ENCODE data around the gene GFRA4.

GFRA4 gene, protein sequence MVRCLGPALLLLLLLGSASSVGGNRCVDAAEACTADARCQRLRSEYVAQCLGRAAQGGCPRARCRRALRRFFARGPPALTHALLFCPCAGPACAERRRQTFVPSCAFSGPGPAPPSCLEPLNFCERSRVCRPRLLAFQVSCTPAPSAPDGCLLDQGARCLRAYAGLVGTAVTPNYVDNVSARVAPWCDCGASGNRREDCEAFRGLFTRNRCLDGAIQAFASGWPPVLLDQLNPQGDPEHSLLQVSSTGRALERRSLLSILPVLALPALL

DNA sequence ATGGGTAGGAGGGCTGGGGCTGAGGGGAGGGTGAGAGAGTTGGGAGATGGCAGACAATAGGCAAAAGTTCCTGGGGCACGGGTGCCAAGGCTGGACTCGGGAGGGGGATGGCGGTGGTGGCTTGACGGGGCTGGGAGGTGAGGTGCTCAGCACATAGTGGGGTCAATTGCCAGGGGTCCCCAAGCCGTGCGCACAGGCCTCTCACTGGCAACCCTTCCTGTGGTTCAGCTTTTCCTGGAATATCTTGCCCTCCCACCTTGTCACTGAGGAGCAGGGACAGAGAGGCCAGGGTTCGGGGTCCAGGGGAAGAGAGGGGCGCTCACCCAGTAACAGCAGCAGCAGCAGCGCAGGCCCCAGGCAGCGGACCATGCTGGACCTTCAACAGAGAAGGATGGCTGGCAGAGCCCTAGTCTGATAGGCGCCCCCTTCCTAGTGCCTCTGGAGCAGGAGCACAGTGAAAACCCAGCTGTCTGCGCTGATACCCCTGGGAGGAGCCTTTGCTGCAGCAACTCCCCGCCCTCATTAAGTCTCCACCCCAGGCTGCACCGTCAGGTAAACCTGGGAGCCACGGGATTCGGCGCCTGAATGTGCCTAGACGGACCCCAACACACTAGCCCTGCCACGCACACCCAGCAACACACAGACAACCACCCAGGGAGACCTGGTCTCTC is at the start of gene GFRA4:
Gene GFRA4, minus strand, starts transcription at position 369 of the 671 bp plus-strand sequence. Its CDS starts 0 bp downstream, at position 369.
- no peak for DNase-seq (ENCODE audit: low spot score)

DNA sequence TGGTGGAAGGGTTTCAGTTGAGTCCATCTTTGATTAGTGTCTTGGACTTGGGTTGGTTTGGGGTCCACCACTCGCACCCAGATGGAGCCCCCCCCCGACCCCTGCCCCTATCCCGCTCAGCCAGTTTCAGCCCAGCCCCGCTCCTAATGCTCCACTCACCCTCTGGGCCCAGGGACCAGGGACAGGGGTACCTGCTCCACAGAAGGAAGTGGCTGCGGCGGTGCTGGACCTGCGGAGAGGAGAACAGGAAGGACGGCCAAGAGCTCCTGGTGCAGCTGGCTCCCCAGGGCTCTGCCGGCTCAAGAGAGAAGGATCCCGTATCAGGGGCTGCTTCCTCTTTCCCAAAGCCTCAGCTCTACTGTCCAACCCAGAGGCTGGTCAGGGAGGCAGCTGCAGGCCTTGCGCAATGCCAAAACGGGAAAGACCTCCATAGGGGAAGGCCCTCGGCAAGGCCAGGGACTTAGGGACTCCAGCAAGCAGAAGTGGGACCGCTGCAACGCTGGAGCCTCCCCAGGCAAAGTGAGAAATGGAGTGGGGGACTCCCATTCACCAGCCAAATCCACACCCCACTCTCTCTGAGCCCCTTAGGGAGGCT is 49.2 kb upstream of the GFRA4 start, which contains the start of gene SIGLEC1:
Gene SIGLEC1, minus strand, starts transcription at position 322 of the 595 bp plus-strand sequence. CDS start 5,472 bp downstream, outside the sequence.
- DNase-seq (ENCODE audit: low spot score) = no peak

DNA sequence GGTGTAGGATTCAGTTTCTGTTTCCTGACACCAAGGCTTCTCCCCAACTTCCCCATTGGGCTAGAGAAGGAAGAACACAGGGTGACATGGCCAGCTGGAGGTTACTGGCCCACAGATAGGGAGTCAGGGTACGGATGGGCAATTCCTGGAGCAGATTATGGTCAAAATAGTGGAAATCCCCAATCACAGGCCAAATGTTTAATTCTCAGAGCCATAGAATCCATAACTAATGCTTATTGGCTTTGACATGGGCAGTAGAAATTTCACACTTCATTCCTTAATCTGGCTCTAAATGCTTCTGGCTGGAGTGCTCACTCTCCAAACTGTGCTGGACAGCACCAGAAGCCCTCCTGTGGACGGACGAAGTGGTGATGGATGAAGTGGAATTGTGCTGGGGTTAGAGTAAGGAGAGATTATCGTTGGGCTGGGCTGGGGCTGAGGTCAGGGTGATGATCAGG is 48.3 kb upstream of the GFRA4 start:
- DNase-seq (ENCODE audit: low spot score) = no peak

DNA sequence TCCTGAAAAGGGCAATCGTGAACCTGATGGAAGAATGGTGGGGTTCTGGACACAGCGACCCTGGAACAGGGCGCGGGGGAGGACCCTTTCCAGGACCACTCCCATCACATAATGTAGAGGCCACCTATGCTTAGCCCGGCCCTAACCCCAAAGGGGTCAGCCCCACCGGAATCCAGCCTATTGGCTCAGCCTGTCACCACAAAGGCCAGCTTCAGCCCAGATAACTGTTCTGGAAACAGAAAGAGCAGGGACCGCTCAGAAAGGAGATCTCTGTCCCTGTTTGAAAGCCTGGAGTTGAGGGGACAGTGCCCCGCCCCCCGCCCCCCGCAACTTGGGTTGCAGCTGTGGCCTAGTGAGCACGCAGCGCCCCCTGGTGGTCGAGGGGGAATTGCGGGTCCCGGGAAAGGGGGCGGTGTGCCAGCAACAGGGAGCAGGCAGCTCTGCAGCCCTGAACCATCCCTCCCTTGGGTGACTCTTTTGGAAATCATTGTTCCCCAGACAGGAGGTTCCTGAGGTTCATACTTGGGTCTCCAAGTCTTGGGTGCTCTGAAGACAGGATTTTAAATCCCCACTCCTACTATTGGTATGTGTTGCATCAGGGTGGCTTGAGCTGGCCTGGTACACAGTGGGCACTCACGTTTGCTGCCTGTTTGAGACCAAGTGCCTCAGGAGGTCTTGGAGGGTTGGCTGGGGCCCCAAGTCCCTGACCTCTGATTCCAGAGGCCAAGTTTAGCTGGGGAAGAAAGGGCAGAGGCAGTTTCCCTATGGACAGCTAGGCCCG is 47.7 kb upstream of the GFRA4 start:
- DNase-seq (ENCODE audit: low spot score) = no peak

DNA sequence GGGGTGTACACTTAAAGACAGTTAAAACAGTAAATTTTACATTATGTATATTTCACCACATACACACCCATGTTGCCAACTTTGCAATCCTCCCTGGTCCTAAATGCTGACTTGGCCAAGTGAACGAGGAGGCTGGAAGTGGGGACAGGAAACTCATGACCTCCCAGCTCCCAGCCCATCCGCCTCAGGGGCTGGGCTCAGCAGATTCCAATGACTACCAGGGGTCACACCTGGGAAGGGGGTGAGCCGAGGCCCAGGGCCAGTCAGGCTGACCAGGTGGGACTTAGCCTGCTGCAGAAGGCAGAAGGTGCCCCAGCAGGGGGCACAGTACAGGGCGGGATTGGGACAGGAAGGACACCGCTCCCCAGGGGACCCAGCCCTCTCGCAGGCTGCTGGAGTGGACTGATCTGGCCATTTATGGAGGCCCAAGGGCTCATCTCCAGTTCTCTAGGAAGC is 46.8 kb upstream of the GFRA4 start:
- DNase-seq (ENCODE audit: low spot score) = no peak

DNA sequence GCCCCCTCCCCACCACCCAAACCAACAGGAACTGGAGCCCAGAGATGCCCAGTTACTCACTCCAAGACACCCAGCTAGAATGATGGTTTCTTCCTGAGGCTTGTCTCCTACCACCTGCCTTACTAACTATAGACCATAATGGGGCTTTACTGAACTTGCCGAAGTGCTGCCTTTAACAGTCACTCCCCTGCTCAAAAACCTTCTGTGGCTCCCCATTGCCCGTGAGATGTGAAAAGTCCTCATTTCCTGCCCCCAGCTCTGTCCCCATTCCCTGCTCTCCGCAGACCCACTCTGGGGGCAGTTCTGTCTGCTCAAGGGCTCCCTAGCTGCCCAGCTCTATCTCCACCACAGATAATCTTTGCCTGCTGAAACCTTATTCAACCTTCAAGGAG is 44.3 kb upstream of the GFRA4 start:
- DNase-seq (ENCODE audit: low spot score) = no peak

DNA sequence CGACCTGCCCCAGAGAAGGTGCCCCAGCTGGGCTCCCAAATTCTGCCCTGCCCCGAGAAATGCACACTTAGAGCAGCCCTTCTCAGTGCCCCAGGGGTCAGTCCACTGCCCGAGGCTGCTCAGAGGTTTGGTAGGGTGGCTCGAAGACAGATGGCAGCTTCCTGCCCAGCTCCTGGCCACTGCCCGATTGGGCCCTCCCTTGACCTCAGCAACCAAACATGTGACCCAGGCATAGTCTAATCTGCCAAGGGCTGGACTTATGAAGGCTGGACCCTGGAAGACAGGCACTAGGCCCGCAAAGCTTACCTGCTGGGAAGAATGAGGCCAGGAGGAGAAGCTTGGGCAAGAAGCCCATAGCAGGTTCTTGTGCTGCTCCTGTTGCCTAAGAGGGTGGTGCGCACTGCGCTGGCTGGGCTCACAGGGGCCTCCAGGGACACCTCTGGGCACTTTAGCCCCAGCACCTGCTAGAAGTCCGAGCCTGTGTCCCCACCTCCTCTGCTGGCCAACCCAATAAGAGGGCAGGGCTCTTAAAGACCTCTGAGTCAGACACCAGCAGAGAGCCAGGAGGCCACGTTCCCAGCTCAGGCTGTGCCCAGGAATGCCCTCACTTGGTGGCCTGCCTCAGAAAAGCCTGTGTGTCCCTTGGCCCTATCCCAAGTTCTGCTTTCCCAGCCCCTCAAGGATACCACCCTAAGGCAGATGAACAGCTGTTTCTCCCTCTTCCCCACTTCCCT is 43.7 kb upstream of the GFRA4 start:
- DNase-seq (ENCODE audit: low spot score) = no peak

DNA sequence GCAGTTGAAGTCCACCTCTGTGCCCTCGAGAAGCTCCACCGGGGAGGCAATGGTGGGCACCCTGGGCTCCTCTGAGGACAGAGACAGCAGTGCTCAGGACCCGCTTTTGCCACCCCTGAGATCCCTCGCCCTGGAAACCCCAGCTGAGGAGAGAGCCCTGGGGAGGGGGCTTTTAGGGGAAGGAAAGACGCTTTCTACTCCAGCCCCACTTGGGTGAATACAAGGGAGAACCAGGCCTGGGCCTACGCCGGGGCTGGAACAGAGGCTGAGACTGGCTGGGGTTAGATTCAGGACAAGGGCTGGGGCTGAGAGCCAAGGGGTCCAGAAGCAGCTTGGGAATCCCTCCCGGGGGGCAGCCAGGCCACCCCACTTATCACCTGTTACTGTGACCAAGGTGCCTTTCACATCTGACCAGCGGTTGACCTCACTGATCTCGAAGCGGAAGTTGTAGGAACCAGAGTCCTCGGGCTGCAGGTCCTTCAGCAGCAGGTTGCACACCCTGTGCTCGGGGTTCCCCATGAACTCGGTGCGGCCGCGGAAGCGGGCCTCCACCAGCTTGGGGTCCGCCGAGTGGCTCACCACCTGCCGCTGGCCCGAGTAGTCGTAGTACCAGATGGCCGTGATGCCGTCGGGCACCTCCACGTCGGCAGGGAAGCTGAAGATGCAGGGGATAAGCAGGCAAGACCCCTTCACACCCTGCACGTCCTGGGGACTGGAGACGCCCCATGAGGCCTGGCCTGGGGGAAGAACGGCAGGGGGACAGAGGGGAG is 43.0 kb upstream of the GFRA4 start:
- no peak for DNase-seq (ENCODE audit: low spot score)

DNA sequence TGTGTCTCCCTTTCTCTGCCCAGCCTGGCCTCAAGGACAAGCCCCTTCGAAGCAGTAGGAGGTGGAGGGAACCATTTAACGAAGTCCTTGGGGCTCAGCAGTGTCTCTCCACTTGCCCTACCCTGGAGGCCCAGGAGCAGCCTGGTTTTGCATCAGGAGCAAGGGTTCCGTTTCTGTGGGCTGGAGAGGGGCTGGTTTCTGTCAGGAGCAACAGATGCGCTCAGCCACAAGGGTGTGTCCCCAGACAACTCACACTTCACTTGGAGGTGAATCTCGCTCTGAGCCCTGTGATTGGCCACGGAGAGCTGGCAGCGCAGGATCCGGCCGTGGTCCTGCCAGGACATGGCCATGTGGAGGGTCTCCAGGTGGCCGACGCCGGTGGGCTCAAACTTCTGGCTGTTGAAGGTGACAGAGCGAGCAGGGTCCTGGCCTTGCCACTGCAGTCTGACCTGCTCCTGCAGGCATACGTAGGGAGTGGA is 42.3 kb upstream of the GFRA4 start:
- no peak for DNase-seq (ENCODE audit: low spot score)

DNA sequence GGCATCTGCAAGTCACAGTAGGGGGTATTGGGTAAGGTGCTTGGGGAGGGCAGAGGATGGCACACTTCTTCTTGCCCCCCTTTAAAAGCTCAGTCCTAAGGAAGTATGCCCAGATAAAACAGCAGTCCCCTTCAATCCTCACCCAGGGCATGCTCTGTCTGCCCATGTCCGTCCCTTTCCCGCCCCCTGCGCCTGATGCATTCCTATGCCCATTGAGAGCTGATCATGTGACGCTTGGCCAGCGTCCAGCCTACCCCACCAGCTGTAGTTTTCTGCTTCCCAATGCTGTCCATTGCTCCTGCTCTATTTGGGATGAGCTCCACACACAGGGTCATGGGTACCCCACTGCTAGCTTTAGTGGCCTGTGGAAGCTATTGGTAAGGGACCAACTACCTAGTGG is 40.9 kb upstream of the GFRA4 start:
- no peak for DNase-seq (ENCODE audit: low spot score)

DNA sequence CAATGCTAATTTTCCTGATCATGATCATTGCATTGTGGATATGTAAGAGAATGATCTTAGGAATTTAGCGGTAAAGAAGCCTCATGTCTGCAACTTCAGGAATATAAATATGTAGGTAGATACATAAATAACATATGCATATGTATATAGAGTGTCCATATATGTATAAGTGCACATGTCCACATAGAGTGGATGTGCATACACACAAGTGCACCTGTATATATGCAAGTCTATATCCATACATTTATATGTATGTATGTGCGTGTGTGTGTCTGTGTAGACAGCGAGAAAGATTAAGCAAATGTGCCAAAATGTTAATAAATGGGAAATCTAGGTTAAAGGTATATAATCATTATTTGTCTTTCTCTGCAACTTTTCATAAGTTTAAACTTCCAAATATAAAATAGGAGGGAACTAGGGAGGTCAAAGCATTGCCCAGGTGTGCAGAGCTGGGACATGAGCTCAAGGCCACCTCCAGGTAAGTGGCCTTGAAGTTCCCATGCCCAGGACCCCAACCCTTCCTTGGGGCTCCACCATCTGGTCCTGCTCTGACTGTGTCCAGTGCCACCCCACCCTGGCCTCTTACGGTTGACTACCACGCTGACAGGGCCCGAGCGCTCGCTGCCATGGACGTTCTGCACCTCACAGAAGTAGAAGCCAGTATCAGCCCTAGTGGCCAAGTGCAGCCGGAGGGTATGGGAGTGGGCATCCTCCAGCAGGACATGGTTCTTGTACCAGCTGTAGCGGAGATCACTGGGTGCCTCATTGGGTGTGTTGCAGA is 39.6 kb upstream of the GFRA4 start:
- no peak for DNase-seq (ENCODE audit: low spot score)

DNA sequence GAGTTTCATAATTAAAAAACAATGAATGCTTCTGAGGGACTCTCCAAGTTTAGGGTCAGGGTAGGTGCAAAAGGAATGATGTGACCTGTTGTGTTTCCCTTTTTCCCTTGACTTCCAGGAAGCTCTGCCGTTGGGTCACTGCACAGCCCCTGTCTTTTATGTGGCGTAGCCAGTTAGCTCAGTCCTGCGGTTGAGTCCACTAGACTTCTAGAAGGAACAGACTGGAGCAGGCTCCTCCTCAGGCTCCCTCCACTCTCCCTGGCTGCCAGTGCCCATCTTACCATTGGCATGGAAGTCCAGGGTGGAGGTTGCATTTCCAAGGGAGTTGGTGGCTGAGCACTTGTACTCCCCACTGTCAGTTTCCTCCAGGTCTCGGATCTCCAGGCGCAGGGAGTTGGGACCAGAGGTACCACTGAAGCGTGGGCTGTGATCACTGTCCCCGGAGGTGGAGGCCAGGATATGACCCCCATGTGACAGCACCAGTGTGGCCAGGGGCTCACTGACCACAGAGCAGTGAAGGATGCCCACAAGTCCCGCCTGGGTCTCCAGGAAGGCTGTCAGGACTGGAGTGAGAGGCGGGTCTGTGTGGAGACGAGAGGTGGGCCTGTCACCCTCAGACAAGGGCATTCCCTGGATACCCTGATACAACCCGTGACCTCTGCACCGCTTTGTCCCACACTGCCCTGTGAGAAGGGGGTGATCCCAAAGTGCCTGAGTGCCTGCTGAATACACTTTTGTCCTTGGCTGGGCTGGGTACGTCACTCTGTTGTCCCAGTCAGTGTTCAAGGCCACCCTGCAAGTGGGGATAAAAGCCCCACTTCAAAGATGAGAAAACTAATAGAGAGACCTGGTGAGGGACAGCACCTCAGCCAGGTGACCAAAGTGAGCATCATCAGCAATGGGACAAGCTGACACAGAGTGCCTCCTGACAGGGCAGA is 38.1 kb upstream of the GFRA4 start:
- no peak for DNase-seq (ENCODE audit: low spot score)

DNA sequence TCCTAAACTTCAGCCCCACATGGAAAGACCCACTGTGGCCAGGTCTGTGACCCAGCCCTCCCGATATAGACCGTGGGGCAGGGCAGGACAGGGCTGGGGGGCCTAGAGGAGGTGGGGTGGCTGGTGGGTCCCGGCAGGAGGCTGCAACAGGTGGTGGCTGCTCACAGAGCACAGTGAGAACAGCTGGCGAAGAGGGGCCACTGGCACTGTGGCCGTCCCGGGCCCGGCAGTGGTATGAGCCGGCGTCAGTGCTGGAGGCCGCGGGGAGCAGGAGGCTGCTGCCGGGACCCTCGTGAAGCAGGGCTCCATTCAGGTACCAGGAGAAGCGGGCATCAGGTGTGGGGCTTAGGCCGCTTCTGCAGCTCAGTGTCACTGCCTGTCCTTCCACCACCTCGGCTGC is 35.8 kb upstream of the GFRA4 start:
- DNase-seq (ENCODE audit: low spot score) = no peak

DNA sequence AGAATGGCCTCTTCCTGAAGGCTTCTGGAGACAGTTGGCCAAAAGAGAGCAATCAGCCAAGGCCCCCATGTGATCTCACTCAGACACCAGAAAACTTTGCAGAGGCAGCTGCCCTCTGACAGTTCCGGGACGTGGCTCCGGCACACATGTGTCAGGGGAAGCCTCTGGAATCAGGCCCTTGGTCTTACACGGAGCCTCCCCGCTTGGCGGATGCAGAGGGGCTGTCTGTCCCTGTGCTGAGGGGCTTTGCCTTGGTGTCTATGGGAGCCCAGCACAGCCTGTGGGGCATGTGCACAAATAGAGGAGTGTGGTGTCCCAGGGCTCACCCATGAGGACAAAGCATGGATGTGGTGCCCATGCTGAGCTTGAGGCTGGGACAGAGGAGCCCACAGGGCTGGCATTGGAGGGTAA is 35.4 kb upstream of the GFRA4 start:
- no peak for DNase-seq (ENCODE audit: low spot score)

DNA sequence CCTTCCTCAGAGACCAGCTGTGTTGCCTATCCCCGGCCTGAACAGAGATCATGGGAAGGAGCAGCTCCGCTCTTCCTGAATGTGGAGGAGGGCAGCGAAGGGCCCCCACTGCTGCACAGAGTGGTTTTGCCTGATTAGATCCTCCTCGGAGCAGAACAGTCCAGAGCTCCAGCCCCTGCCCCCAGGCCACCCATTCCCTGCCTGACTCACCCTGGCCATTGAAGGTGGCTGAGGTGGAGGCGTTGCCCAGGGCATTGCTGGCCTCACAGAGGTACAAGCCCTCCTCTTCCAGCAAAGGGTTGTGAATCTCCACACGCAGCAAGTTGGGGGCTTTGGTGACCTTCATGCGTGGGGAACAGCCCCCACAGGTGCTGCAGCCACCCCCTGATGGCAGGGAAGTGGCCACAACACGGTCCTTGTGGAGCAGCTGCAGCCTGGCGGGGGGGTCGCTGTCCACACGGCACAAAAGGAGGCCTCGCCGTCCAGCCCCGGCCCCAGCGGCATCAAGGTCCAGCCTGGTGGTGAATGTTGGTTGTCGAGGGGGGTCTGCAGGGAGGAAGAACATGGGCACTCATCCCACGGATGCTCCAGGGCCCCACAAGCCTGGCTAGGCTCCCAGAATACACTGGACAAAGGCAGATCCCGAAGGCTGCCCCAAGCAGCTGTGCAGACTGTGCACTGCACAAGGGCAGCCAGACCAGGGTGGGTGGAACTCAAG is 34.5 kb upstream of the GFRA4 start:
- no peak for DNase-seq (ENCODE audit: low spot score)

DNA sequence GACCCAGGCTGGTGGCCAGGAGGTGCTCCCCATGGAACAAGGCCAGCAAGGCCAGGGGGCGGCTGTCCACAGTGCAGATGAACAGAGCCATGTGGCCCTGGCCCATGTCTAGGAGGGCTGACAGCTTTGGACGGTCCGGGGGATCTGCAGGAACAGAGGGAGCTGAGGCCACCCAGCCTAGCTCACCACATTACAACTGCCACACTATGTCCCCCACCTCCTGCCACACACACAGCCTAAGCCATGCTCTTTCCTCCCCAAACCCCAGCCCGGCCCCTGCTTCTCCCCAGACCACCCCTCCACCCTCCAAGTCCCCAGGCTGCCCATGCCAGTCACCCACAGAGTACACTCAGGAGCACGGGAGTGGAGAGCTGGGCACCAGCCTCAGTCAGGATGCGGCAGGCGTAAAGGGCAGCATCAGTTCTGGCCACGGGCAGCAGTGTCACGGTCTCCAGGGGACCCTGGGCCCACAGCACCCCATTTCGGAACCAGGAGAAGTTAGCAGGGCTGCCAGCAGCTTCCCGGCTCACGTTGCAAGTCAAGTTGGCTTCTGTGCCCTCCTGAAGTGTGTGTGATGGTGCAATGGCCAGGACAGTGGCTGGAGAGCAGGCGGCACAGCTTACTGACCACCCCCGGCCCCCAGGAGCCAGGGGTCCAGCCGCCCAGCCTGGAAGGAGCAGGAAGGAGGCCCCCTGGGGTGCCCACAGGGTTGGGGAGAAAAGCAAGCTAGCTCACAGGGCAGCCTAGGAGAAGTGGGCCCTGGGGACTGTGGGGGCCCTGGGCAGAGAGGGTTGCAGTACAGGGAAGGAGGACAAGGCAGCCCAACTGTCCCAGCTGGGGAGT is 33.8 kb upstream of the GFRA4 start:
- DNase-seq (ENCODE audit: low spot score) = no peak

DNA sequence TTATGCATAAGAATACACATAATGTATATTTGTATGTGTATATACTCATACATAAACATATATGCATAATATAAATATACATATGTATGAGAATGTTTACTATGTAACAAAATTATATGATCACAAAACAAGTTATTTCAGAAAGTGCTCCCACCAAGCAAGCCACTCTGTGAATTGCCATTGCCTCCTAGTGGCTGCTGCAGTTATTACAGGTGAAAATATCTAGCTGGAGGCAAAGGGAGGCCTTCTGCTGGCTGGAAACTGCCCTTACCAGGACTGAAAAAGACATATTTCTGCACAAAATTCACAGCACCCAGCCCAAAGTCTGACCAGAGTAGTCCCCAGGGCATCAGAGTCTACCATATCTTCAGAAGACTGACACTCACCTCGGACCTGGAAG is 33.0 kb upstream of the GFRA4 start:
- DNase-seq (ENCODE audit: low spot score) = no peak

Data from kidney capillary endothelial cell (primary cell).